Left colon (tissue), 2 donors: ENCODE measurements around the gene TRIP13. TPM values are rescaled to one million over a fixed set of nuclear protein-coding genes. Genes with fewer than 3 reads are reported as not detected.

Experiments used
- ATAC-seq: fragments of 200-7000 bp; cut with Tn5 transposase; one replicate; pipeline ENCODE4 v1.9.1; 2020; ENCODE audit warnings: mild to moderate bottlenecking, moderate library complexity
- DNase-seq, 2 donors: peaks; one replicate each; pipeline ENCODE4 v3.0.0-alpha.2; 2020
- intact Hi-C, 2 donors: fragments of 100-400 bp; cut with DNase I in 1 of 2; cut with micrococcal nuclease in 1 of 2; formaldehyde crosslinking; loops; one replicate each; pipeline versions ENCODE4 v1.11.2 to v1.14.0; 2022; cut with DNase I, micrococcal nuclease
- total RNA-seq, 2 donors: library from RNA; stranded (reverse); fragmentation: NEBNext Ultra II Directional; extraction: Animal tissue kit (Norgen Biotek cat#: 25700); gene quantifications; one replicate each; pipeline ENCODE4 v1.2.1, GENCODE V29; 2021
- donor health status: DM: no; HTN: no; CAD: no.
- donor health status: DM: yes; HTN: yes; CAD: no.

The TRIP13 gene
- total RNA-seq, 2 donors from 2014 or later: 2.1 to 4.3 TPM

- DNase-seq (no peak), ATAC-seq (no peak)
- intact Hi-C loops: no loop called here
Measured at GRCh38 chr5:966941-967340, 74.3 kb downstream of the TRIP13 start.

Other genes with a start within 250 kb of the TRIP13 start
- gene TPPP, start 199.5 kb upstream of the TRIP13 start, total RNA-seq: 1 to 10 TPM; 3.9 to 6.3 TPM
- gene ZDHHC11B, start 108.2 kb upstream of the TRIP13 start, total RNA-seq: 10 to 100 TPM in 1 of 2 donors, 1 to 10 TPM in 1; 1.5 to 15.9 TPM
- 10 to 100 TPM in 1 of 2 donors, 1 to 10 TPM in 1; 2.7 to 27.8 TPM for gene ZDHHC11, start 41.9 kb upstream of the TRIP13 start, total RNA-seq
- gene BRD9, start 83 bp upstream of the TRIP13 start, total RNA-seq: 10 to 100 TPM; 27.6 to 42.9 TPM
- gene NKD2, start 115.9 kb downstream of the TRIP13 start, total RNA-seq: 1 to 10 TPM; 1.6 TPM
- 10 to 100 TPM; 70.4 to 88.3 TPM for gene SLC12A7, start 219.2 kb downstream of the TRIP13 start, total RNA-seq